Tibial artery (tissue), 4 donors: ENCODE data around the gene RBM26.

ENCODE experiments used
- DNase-seq, 2 donors: peaks; one replicate each; pipeline ENCODE4 v3.0.0-alpha.2; 2019
- H3K27ac ChIP-seq, 2 donors: fragments of 200-600 bp; sonication (generic) in 1 of 2; 1 replicate in 1 of 2; 2 replicates in 1 of 2; pipeline ENCODE4 v1.5.1; 2018 to 2019; ENCODE audit warnings: mild to moderate bottlenecking in 1 of 2
- H3K27me3 ChIP-seq, 2 donors: fragments of 200-600 bp; sonication (generic) in 1 of 2; one replicate each; pipeline versions ENCODE4 v1.5.1 to v1.6.0; 2016 to 2019
- H3K36me3 ChIP-seq, 3 donors: fragments of 200-600 bp; sonication (generic) in 2 of 3; one replicate each; pipeline ENCODE4 v1.5.1; 2016 to 2019; ENCODE audit warnings: mild to moderate bottlenecking in 2 of 3
- H3K4me1 ChIP-seq, 4 donors: fragments of 200-600 bp; sonication (generic) in 2 of 4; 1 replicate in 3 of 4; 2 replicates in 1 of 4; pipeline ENCODE4 v1.5.1; 2016 to 2019
- H3K4me3 ChIP-seq, 2 donors: fragments of 200-600 bp; sonication (generic) in 1 of 2; 1 replicate in 1 of 2; 2 replicates in 1 of 2; pipeline ENCODE4 v1.5.1; 2018 to 2019; ENCODE audit warnings: mild to moderate bottlenecking in 2 of 2
- H3K9me3 ChIP-seq, 3 donors: fragments of 200-600 bp; sonication (generic) in 1 of 3; one replicate each; pipeline ENCODE4 v1.5.1; 2016 to 2019
- CTCF ChIP-seq, 2 experiments: fragments of 200-600 bp in 1 of 2; fragments of 450-650 bp in 1 of 2; IDR thresholded peaks; one replicate each; pipeline ENCODE4 v1.5.1; 2017 to 2019; ENCODE audit warnings: antibody characterized with exemption in 2 of 2, mild to moderate bottlenecking in 1 of 2, moderate library complexity in 1 of 2
- intact Hi-C: fragments of 100-400 bp; cut with DNase I; formaldehyde crosslinking; loops from one replicate; pipeline ENCODE4 v1.15.0; 2023; ENCODE audit warnings: low total_unique reads

RBM26 gene

GRCh38 chr13:79442221-79442620 lies 36.2 kb upstream of the RBM26 start:
- Histone ChIP-seq H3K4me1 (no peaks in the 10 kb centered on the region), H3K27ac (no peak overlapping the region), H3K4me3 (no peak overlapping the region), H3K36me3 (no peaks in the 10 kb centered on the region), H3K9me3 (no peaks in the 10 kb centered on the region), H3K27me3 (no peaks in the 10 kb centered on the region)
- intact Hi-C loops: loop anchor here (10.0 kb wide), 1 partner anchor 1893 kb away; no protein-coding TSS in a partner anchor
- no peak for DNase-seq
- no peak for TF ChIP-seq CTCF (IDR thresholded peaks at IDR 0.05)

- Histone ChIP-seq H3K27me3 (no peaks in the 10 kb centered on the region), H3K27ac (no peak overlapping the region), H3K9me3 (no peaks in the 10 kb centered on the region), H3K36me3 (no peaks in the 10 kb centered on the region), H3K4me1 (no peaks in the 10 kb centered on the region), H3K4me3 (no peak overlapping the region)
- intact Hi-C loops: loop anchor here (10.0 kb wide), 1 partner anchor 1894 kb away; no protein-coding TSS in a partner anchor
- no peak for DNase-seq
- no peak for TF ChIP-seq CTCF (IDR thresholded peaks at IDR 0.05)
Observed at GRCh38 chr13:79440958-79441528, 35.0 kb upstream of the RBM26 start.

GRCh38 chr13:79439275-79439674 lies 33.2 kb upstream of the RBM26 start:
- Histone ChIP-seq H3K36me3 (no peaks in the 10 kb centered on the region), H3K27ac (no peak overlapping the region), H3K27me3 (no peaks in the 10 kb centered on the region), H3K4me3 (no peak overlapping the region), H3K4me1 (peaks cover 0 to 9% (median 0%) of the 10 kb centered on the region in 4 donors), H3K9me3 (no peaks in the 10 kb centered on the region)
- no peak for TF ChIP-seq CTCF (IDR thresholded peaks at IDR 0.05)
- no peak for DNase-seq
- intact Hi-C loops: no loop called here

GRCh38 chr13:79435561-79435990 lies 29.5 kb upstream of the RBM26 start:
- Histone ChIP-seq H3K27me3 (no peaks in the 10 kb centered on the region), H3K27ac (no peak overlapping the region), H3K9me3 (no peaks in the 10 kb centered on the region), H3K36me3 (no peaks in the 10 kb centered on the region), H3K4me3 (no peak overlapping the region), H3K4me1 (peaks cover 0 to 14% (median 0%) of the 10 kb centered on the region in 4 donors)
- no peak for DNase-seq
- no peak for TF ChIP-seq CTCF (IDR thresholded peaks at IDR 0.05)
- intact Hi-C loops: no loop called here

- intact Hi-C loops: loop anchor here (5.0 kb wide), 1 partner anchor 103 kb away; no protein-coding TSS in a partner anchor
- no peak overlapping the region for H3K27ac ChIP-seq
- H3K4me1 ChIP-seq: peaks cover 0 to 14% (median 0%) of the 10 kb centered on the region in 4 donors
- TF ChIP-seq CTCF (IDR thresholded peaks at IDR 0.05): no peak
- H3K27me3 ChIP-seq: no peaks in the 10 kb centered on the region
- no peak for DNase-seq
- H3K9me3 ChIP-seq: no peaks in the 10 kb centered on the region
- H3K4me3 ChIP-seq: no peak overlapping the region
- H3K36me3 ChIP-seq: no peaks in the 10 kb centered on the region
Observed at GRCh38 chr13:79434556-79434955, 28.5 kb upstream of the RBM26 start.
